H9 (cell line): ENCODE measurements around the gene OR52M1. TPM values are rescaled to one million over a fixed set of nuclear protein-coding genes. Genes with fewer than 3 reads are reported as not detected.

Source experiments
- DNase-seq: peaks from one replicate; pipeline ENCODE4 v3.0.0-alpha.2; 2017
- H2AFZ ChIP-seq: one replicate; pipeline ENCODE4 v1.6.1; 2013; ENCODE audit warnings: mild to moderate bottlenecking, low read length, control low read depth, moderate library complexity
- H2AK5ac ChIP-seq: 2 replicates; pipeline ENCODE4 v1.6.1; 2013; ENCODE audit warnings: low read length, control low read depth, mixed read lengths; ENCODE audit not compliant: insufficient read length
- H2BK120ac ChIP-seq: one replicate; pipeline ENCODE4 v1.6.1; 2013; ENCODE audit warnings: low read depth, mild to moderate bottlenecking, low read length, control low read depth, inconsistent platforms; ENCODE audit not compliant: poor library complexity, severe bottlenecking
- H2BK12ac ChIP-seq: 2 replicates; pipeline ENCODE4 v1.6.1; 2013; ENCODE audit warnings: low read length, control low read depth, mixed read lengths, low read depth; ENCODE audit not compliant: insufficient read length
- H2BK15ac ChIP-seq: 2 replicates; pipeline ENCODE4 v1.6.1; 2013; ENCODE audit warnings: low read depth, low read length, control low read depth
- H2BK20ac ChIP-seq: one replicate; pipeline ENCODE4 v1.6.1; 2013; ENCODE audit warnings: low read depth, mild to moderate bottlenecking, low read length, control low read depth, inconsistent platforms; ENCODE audit not compliant: poor library complexity, severe bottlenecking
- H2BK5ac ChIP-seq: 2 replicates; pipeline ENCODE4 v1.6.1; 2013; ENCODE audit warnings: low read length, control low read depth, mixed read lengths; ENCODE audit not compliant: insufficient read length
- H3K14ac ChIP-seq: 2 replicates; pipeline ENCODE4 v1.6.1; 2013; ENCODE audit warnings: low read length, control low read depth; ENCODE audit not compliant: insufficient read depth
- H3K18ac ChIP-seq: 2 replicates; pipeline ENCODE4 v1.6.1; 2013; ENCODE audit warnings: low read depth, mild to moderate bottlenecking, mixed read lengths, low read length, control low read depth; ENCODE audit not compliant: insufficient read length
- H3K23ac ChIP-seq: 2 replicates; pipeline ENCODE4 v1.6.1; 2013; ENCODE audit warnings: low read length, control low read depth, mixed read lengths, low read depth; ENCODE audit not compliant: insufficient read length
- H3K23me2 ChIP-seq: 2 replicates; pipeline ENCODE4 v1.6.1; 2013; ENCODE audit warnings: low read depth, mild to moderate bottlenecking, mixed read lengths, low read length, control low read depth; ENCODE audit not compliant: insufficient read length, poor library complexity, severe bottlenecking
- H3K27ac ChIP-seq: 2 replicates; pipeline ENCODE4 v1.5.1; 2013; ENCODE audit warnings: low read length, control low read depth, mixed read lengths, low read depth; ENCODE audit not compliant: insufficient read length
- H3K27me3 ChIP-seq: 2 replicates; pipeline ENCODE4 v1.6.1; 2013; ENCODE audit warnings: low read length, control low read depth, inconsistent platforms; ENCODE audit not compliant: insufficient read depth
- H3K4ac ChIP-seq: 2 replicates; pipeline ENCODE4 v1.6.1; 2013; ENCODE audit warnings: low read depth, mild to moderate bottlenecking, control low read depth, inconsistent platforms, low read length, moderate library complexity
- H3K4me1 ChIP-seq: 2 replicates; pipeline ENCODE4 v1.6.1; 2013; ENCODE audit warnings: low read length, control low read depth, inconsistent platforms; ENCODE audit not compliant: insufficient read depth
- H3K4me2 ChIP-seq: 2 replicates; pipeline ENCODE4 v1.6.1; 2013; ENCODE audit warnings: low read length, control low read depth, mixed read lengths; ENCODE audit not compliant: insufficient read length, insufficient read depth
- H3K56ac ChIP-seq: 2 replicates; pipeline ENCODE4 v1.6.1; 2013; ENCODE audit warnings: low read depth, mild to moderate bottlenecking, mixed read lengths, low read length, control low read depth; ENCODE audit not compliant: insufficient read length
- H3K79me1 ChIP-seq: 2 replicates; pipeline ENCODE4 v1.6.1; 2013; ENCODE audit warnings: low read depth, mild to moderate bottlenecking, moderate library complexity, low read length, control low read depth, inconsistent platforms; ENCODE audit not compliant: insufficient read depth, poor library complexity, severe bottlenecking
- H3K79me2 ChIP-seq: 2 replicates; pipeline ENCODE4 v1.6.1; 2013; ENCODE audit warnings: low read length, control low read depth, inconsistent platforms; ENCODE audit not compliant: insufficient read depth
- H3K9ac ChIP-seq: 2 replicates; pipeline ENCODE4 v1.6.1; 2013; ENCODE audit warnings: low read length, control low read depth, mixed read lengths; ENCODE audit not compliant: insufficient read length; ENCODE audit errors: extremely low read depth
- H3K9me3 ChIP-seq: one replicate; pipeline ENCODE4 v1.6.1; 2013; ENCODE audit warnings: low read depth, low read length, inconsistent platforms; ENCODE audit not compliant: control insufficient read depth
- H3T11ph ChIP-seq: one replicate; pipeline ENCODE4 v1.6.1; 2013; ENCODE audit warnings: mild to moderate bottlenecking, low read length, control low read depth, inconsistent platforms
- H4K20me1 ChIP-seq: one replicate; pipeline ENCODE4 v1.6.1; 2013; ENCODE audit not compliant: control insufficient read depth, insufficient read length, insufficient read depth
- H4K5ac ChIP-seq: 2 replicates; pipeline ENCODE4 v1.6.1; 2013; ENCODE audit warnings: low read depth, mild to moderate bottlenecking, mixed read lengths, low read length, control low read depth; ENCODE audit not compliant: insufficient read length
- H4K8ac ChIP-seq: replicated peaks from 2 replicates; pipeline ENCODE4 v1.6.1; 2013; ENCODE audit warnings: low read length, control low read depth, mixed read lengths, low read depth; ENCODE audit not compliant: insufficient read length
- H4K91ac ChIP-seq: 2 replicates; pipeline ENCODE4 v1.6.1; 2013; ENCODE audit warnings: low read depth, mild to moderate bottlenecking, moderate library complexity, mixed read lengths, low read length, control low read depth; ENCODE audit not compliant: insufficient read length
- H3K27ac Mint-ChIP-seq, 3 experiments: 2 replicates in 2 of 3; 3 replicates in 1 of 3; pipeline ENCODE4 v1.8.0; 2020 to 2021; ENCODE audit warnings: mixed read lengths in 3 of 3, mild to moderate bottlenecking in 1 of 3, moderate library complexity in 1 of 3
- H3K27me3 Mint-ChIP-seq: 2 replicates; pipeline ENCODE4 v1.8.0; 2021; ENCODE audit warnings: low read depth, mild to moderate bottlenecking, moderate library complexity, mixed read lengths
- H3K36me3 Mint-ChIP-seq, 3 experiments: 2 replicates in 2 of 3; 3 replicates in 1 of 3; pipeline ENCODE4 v1.8.0; 2020 to 2021; ENCODE audit warnings: low read depth in 3 of 3, mixed read lengths in 3 of 3; ENCODE audit not compliant: insufficient read depth in 1 of 3
- H3K4me1 Mint-ChIP-seq, 2 experiments: 2 replicates each; pipeline ENCODE4 v1.8.0; 2020; ENCODE audit warnings: mixed read lengths in 2 of 2
- H3K4me3 Mint-ChIP-seq, 2 experiments: 2 replicates in 1 of 2; 3 replicates in 1 of 2; pipeline ENCODE4 v1.8.0; 2020 to 2021; ENCODE audit warnings: mild to moderate bottlenecking in 2 of 2, mixed read lengths in 2 of 2, moderate library complexity in 1 of 2
- H3K9me3 Mint-ChIP-seq, 2 experiments: 2 replicates in 1 of 2; 3 replicates in 1 of 2; pipeline ENCODE4 v1.8.0; 2020; ENCODE audit warnings: mild to moderate bottlenecking in 2 of 2, mixed read lengths in 2 of 2, moderate library complexity in 1 of 2
- CTCF ChIP-seq: fragments of 200-600 bp; sonication (generic); conservative IDR thresholded peaks from 3 replicates; pipeline ENCODE4 v1.8.0; 2021; ENCODE audit warnings: antibody characterized with exemption, mild to moderate bottlenecking
- WGBS: extraction: QIAGEN DNeasy Blood & Tissue Kit; methylation state at CpG from one replicate; pipeline ENCODE4 v1.1.7; 2013; ENCODE audit warnings: missing lambda C conversion rate, low lambda C conversion rate, mixed read lengths; ENCODE audit not compliant: insufficient read length; ENCODE audit errors: extremely low coverage; 5-methylcytosine and 5-hydroxymethylcytosine counted together
- total RNA-seq: library from RNA; stranded (reverse); gene quantifications from 2 replicates; pipeline ENCODE4 v1.2.1, GENCODE V29; 2021

Gene OR52M1
- total RNA-seq, 1 experiment from 2014 or later, result not detected

DNA sequence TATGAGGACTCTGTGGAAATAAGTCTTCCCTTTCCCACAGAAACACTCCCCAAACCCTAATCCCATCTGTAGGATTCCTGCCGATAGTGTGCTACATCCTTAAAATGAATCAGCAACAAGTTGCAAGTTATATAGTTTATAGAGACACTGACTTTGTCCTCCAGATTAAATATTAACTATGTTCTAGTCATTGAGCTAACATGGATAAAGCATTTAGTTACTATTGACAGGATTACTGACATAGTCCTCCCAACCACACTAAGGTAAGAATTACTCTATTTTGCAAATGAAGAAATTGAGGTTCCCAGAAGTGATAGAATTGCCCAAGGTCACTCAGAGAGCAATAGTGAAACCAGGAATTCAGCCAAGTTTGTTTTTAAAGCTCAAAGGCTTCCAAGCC, 1.9 kb downstream of the OR52M1 start:
- Mint-ChIP-seq H3K27ac (no peak overlapping the region), H3K36me3 (peaks cover 0 to 3% (median 0%) of the 10 kb centered on the region in 3 experiments; a peak in 3 of 7 replicates), H3K27me3 (peaks cover 10% of the 10 kb centered on the region), H3K9me3 (peaks cover 4 to 6% of the 10 kb centered on the region in 2 experiments; a peak in 3 of 5 replicates), H3K4me3 (no peak overlapping the region), H3K4me1 (no peaks in the 10 kb centered on the region; a peak in 1 of 4 replicates)
- no peak for TF ChIP-seq CTCF
- no peak overlapping the region for H2AFZ ChIP-seq
- H3K4ac ChIP-seq, result no peak overlapping the region
- H2AK5ac ChIP-seq, result no peak overlapping the region
- no peak overlapping the region for H4K91ac ChIP-seq
- H3K18ac ChIP-seq, result no peak overlapping the region
- H2BK15ac ChIP-seq, result no peak overlapping the region
- H4K8ac ChIP-seq, result no peak overlapping the region
- no peaks in the 10 kb centered on the region for H3K79me2 ChIP-seq
- H2BK12ac ChIP-seq, result no peak overlapping the region
- no peak overlapping the region for H3K4me2 ChIP-seq
- WGBS, result no CpG with 5 or more reads among the region's 1 CpG
- no peak overlapping the region for H3K14ac ChIP-seq
- H3K79me1 ChIP-seq, result no peaks in the 10 kb centered on the region
- H3K27me3 ChIP-seq, result no peaks in the 10 kb centered on the region
- H3K23me2 ChIP-seq, result no peaks in the 10 kb centered on the region
- H3K4me1 ChIP-seq, result no peaks in the 10 kb centered on the region
- no peak overlapping the region for H2BK120ac ChIP-seq
- H4K5ac ChIP-seq, result no peak overlapping the region
- no peak for DNase-seq
- no peak overlapping the region for H2BK20ac ChIP-seq
- H3K9me3 ChIP-seq, result no peaks in the 10 kb centered on the region
- no peak overlapping the region for H2BK5ac ChIP-seq
- no peak overlapping the region for H3K23ac ChIP-seq
- no peak overlapping the region for H3K27ac ChIP-seq
- H3K56ac ChIP-seq, result no peak overlapping the region
- H3K9ac ChIP-seq, result no peak overlapping the region
- H4K20me1 ChIP-seq, result no peaks in the 10 kb centered on the region
- no peak overlapping the region for H3T11ph ChIP-seq
